ENCODE data around the gene TBX18.

DNA sequence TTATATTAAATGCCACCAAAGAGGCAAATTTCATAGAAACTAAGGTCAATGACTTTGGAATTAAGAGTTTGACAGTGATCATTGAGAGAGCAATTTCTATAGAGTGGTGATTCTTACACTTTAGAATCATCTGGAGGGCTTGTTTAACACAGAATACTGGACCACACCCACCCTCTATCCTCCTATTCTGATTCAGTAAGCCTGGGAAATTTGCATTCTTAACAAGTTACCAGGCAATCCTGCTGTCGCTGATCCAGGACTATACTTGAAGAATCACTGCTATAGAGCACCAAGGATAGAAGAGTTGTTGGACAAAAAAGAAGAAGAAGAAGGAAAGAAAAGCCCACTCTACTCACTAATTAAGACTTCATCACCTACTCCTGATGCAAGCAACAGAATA is 21.3 kb upstream of the TBX18 start:
- TF ChIP-seq, protein P1, sequence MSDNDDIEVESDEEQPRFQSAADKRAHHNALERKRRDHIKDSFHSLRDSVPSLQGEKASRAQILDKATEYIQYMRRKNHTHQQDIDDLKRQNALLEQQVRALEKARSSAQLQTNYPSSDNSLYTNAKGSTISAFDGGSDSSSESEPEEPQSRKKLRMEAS (IDR thresholded peaks at IDR 0.05), result no peak
- TF ChIP-seq CEBPB (IDR thresholded peaks at IDR 0.05), result no peak
- TF ChIP-seq EGR1 (IDR thresholded peaks at IDR 0.05), result no peak
